HG03432 (cell line): ENCODE measurements around the gene P2RX1.
"Not testable (repeated sequence)": the region's sequence is repeated elsewhere in the genome, so short reads cannot be mapped to it uniquely, and the experiment has no call there.

Source experiments
- ATAC-seq: cut with Tn5 transposase; IDR thresholded peaks from one replicate; pipeline ENCODE4 v1.9.1; 2021; ENCODE audit warnings: mild to moderate bottlenecking, moderate library complexity; ENCODE audit not compliant: unreplicated experiment

The P2RX1 gene

GRCh38 chr17:3952186-3952585 is 35.9 kb upstream of the P2RX1 start:
- ATAC-seq: no peak

- ATAC-seq: no peak
Measured at GRCh38 chr17:3951420-3951819, 35.2 kb upstream of the P2RX1 start.

- ATAC-seq: no peak
Measured at GRCh38 chr17:3951003-3951402, 34.7 kb upstream of the P2RX1 start.

- no peak for ATAC-seq
Measured at GRCh38 chr17:3950584-3950983, 34.3 kb upstream of the P2RX1 start.

GRCh38 chr17:3949418-3949817 is 33.2 kb upstream of the P2RX1 start:
- ATAC-seq: no peak

GRCh38 chr17:3948551-3948950 is 32.3 kb upstream of the P2RX1 start:
- ATAC-seq: not testable (repeated sequence)

- ATAC-seq: no peak
Measured at GRCh38 chr17:3947318-3947810, 31.1 kb upstream of the P2RX1 start.

GRCh38 chr17:3946711-3947235 is 30.5 kb upstream of the P2RX1 start:
- no peak for ATAC-seq

GRCh38 chr17:3944485-3945388 is 28.5 kb upstream of the P2RX1 start:
- ATAC-seq: no peak

GRCh38 chr17:3943240-3943891 is 27.1 kb upstream of the P2RX1 start:
- ATAC-seq: no peak

- ATAC-seq: no peak
Measured at GRCh38 chr17:3940965-3941698, 24.9 kb upstream of the P2RX1 start.

GRCh38 chr17:3937359-3937758 is 21.1 kb upstream of the P2RX1 start:
- ATAC-seq: no peak

GRCh38 chr17:3935825-3936355 is 19.6 kb upstream of the P2RX1 start:
- ATAC-seq: no peak

GRCh38 chr17:3935140-3935542 is 18.9 kb upstream of the P2RX1 start:
- ATAC-seq: no peak

GRCh38 chr17:3929764-3930163 is 13.5 kb upstream of the P2RX1 start:
- ATAC-seq: no peak

- no peak for ATAC-seq
Measured at GRCh38 chr17:3929181-3929580, 12.9 kb upstream of the P2RX1 start.

GRCh38 chr17:3928406-3928805 is 12.1 kb upstream of the P2RX1 start:
- ATAC-seq: no peak

- ATAC-seq: no peak
Measured at GRCh38 chr17:3927628-3928340, 11.5 kb upstream of the P2RX1 start.

GRCh38 chr17:3926860-3927627 is 10.8 kb upstream of the P2RX1 start:
- ATAC-seq: no peak
